GM12874 (cell line): Measurements from ENCODE around the gene OR56A3.

ENCODE experiments used
- CTCF ChIP-seq: IDR thresholded peaks from 2 replicates; pipeline ENCODE4 v1.5.1; 2011; ENCODE audit warnings: low read depth, mild to moderate bottlenecking, control low read depth, low read length, moderate library complexity; ENCODE audit not compliant: insufficient read depth

The OR56A3 gene

DNA sequence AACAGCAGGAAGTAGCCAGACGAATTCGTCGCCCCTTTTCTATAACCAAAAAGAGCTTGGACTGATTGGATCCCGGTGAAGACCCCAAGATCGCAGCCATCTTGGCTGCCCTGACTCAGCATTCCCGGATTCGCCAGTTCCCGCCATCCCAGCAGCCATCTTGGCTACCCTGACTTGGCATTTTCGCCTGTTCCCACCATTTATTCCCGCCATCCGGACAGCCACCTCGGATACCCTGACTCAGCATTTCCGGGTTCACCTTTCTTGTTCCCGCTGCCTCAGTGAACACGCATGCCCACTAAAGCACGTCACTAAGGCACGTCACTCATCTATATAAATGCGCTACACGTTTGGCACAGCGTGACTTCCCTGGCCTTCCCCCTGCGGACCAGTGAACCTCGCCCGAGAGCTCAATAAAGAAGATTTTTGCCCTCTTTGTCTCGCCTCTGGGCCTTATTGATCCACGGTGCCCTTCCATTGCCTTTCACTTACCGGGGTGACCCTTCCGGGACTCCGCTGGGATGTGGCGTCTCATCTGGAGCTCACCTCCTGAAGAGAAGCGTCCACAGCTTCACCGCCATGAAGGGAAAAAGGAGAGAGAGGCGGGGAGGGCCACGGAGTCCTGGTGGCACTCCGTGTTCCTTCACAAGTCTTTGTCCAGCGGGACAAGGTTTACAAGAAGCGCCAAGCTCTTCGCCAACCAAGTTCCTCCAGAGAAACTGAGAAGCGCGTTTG lies 4.0 kb upstream of the OR56A3 start:
- no peak for TF ChIP-seq CTCF

DNA sequence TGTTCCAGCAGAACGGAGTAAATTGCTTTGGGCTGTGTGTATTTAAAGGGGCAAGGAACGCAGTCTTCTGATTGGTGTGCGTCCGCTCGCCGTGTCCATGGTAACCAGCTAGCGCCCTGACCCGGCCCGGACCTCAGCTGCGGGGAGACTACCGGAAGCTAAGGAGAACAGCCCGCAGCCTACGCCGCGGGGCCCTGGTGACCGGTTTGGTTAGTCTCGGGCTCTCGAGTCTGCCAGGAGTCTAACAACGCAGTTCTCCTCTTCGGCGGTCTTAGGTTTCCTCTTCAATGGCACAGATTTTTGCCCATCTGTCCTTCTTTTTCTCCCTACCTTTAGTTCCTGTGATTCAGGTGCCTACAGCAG lies 3.5 kb upstream of the OR56A3 start:
- no peak for TF ChIP-seq CTCF

DNA sequence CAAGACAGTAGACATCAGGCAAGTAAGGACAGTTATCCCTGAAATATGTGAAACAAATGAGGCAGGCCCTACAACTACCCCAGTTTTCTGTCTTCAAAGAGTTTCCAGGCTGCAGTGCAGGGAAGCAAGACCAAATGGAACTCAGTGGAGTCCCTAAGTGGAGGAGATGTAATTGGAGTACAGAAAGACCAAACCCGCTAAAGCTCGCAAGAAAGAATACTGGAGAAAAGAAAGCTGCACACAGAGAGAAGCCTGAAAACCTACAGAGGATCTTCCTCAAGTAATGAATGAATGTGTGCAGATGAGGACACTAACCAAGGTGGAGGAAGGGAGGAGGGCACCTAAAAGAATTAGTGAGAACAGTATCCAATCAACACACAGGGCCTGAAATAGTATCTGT lies 1.3 kb upstream of the OR56A3 start:
- TF ChIP-seq CTCF = no peak

- no peak for TF ChIP-seq CTCF
These were observed 13.5 kb downstream of the OR56A3 start for GRCh38 chr11:5955586-5955985.

GRCh38 chr11:5966958-5967357 lies 24.9 kb downstream of the OR56A3 start:
- TF ChIP-seq CTCF = no peak

GRCh38 chr11:5967708-5968107 lies 25.7 kb downstream of the OR56A3 start:
- TF ChIP-seq CTCF = no peak

DNA sequence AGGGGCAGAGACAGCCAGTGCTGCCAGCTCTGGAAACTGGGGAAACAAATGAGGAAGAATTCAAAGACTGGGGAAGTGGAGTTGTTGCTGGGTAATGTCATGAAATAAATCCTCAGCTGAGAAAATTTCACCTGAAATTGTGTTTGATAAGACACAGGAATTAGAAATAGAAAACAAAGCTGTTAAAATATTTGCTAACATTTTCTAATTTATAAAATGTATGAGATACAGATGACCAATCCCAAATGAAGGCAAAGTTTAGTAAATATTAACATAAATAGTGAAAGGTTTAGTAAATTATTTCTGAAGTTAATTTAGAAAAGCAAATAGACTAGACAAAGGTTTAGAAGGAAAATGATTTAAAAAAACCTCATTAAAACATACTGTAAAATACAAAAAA lies 26.3 kb downstream of the OR56A3 start, which contains the start of gene OR56A5:
TSS of gene OR56A5 (minus strand) at position 101 of the 400 bp plus-strand sequence. CDS start at position 101, 0 bp downstream.
- no peak for TF ChIP-seq CTCF
